Stimulated activated CD8-positive, alpha-beta memory T cell treated with anti-CD3 and anti-CD28 coated beads, Interleukin-2, amount 100 ng/mL, for 48 hours (primary cell): ENCODE data around the gene RNF217.
"Not testable (repeated sequence)": the region's sequence is repeated elsewhere in the genome, so short reads cannot be mapped to it uniquely, and the experiment has no call there.

ENCODE experiments used
- DNase-seq, 2 donors: peaks; one replicate each; pipeline ENCODE4 v3.0.0-alpha.2; 2020; ENCODE audit warnings: low read depth in 2 of 2

The RNF217 gene

GRCh38 chr6:125050663-125051318, 88.6 kb downstream of the RNF217 start:
- DNase-seq = no peak

- DNase-seq = no peak
Observed at GRCh38 chr6:125053809-125054208, 91.6 kb downstream of the RNF217 start.

GRCh38 chr6:125054331-125054730, 92.1 kb downstream of the RNF217 start:
- DNase-seq = no peak

GRCh38 chr6:125057392-125058246, 95.4 kb downstream of the RNF217 start:
- DNase-seq = no peak

- DNase-seq = no peak
Observed at GRCh38 chr6:125058546-125058945, 96.3 kb downstream of the RNF217 start.

- no peak for DNase-seq
Observed at GRCh38 chr6:125063307-125063706, 101.1 kb downstream of the RNF217 start.

- no peak for DNase-seq
Observed at GRCh38 chr6:125066140-125066539, 103.9 kb downstream of the RNF217 start.

GRCh38 chr6:125066964-125067363, 104.7 kb downstream of the RNF217 start:
- no peak for DNase-seq

GRCh38 chr6:125067552-125067951, 105.3 kb downstream of the RNF217 start:
- DNase-seq = no peak

GRCh38 chr6:125073071-125073470, 110.8 kb downstream of the RNF217 start:
- DNase-seq = no peak

- DNase-seq = no peak
Observed at GRCh38 chr6:125074120-125074519, 111.9 kb downstream of the RNF217 start.

- not testable (repeated sequence) for DNase-seq
Observed at GRCh38 chr6:125075073-125075472, 112.8 kb downstream of the RNF217 start.

GRCh38 chr6:125075741-125076481, 113.7 kb downstream of the RNF217 start:
- no peak for DNase-seq

- no peak for DNase-seq
Observed at GRCh38 chr6:125076482-125076742, 114.2 kb downstream of the RNF217 start.

- DNase-seq = no peak
Observed at GRCh38 chr6:125077453-125077852, 115.2 kb downstream of the RNF217 start.

- DNase-seq = no peak
Observed at GRCh38 chr6:125078602-125079321, 116.5 kb downstream of the RNF217 start.

- DNase-seq = no peak
Observed at GRCh38 chr6:125082908-125083683, 120.9 kb downstream of the RNF217 start.

- DNase-seq = no peak
Observed at GRCh38 chr6:125083684-125083990, 121.4 kb downstream of the RNF217 start.

- DNase-seq = no peak
Observed at GRCh38 chr6:125086716-125087115, 124.5 kb downstream of the RNF217 start.

- no peak for DNase-seq
Observed at GRCh38 chr6:125088963-125089362, 126.7 kb downstream of the RNF217 start.

GRCh38 chr6:125094563-125094962, 132.3 kb downstream of the RNF217 start:
- no peak for DNase-seq
